Mononuclear cell (primary cell): ENCODE measurements around the gene CACNG6. TPM values are rescaled to one million over a fixed set of nuclear protein-coding genes. Genes with fewer than 3 reads are reported as not detected.
"Not testable (repeated sequence)": the region's sequence is repeated elsewhere in the genome, so short reads cannot be mapped to it uniquely, and the experiment has no call there.

ENCODE experiments used
- H3K27me3 ChIP-seq: 2 replicates; pipeline ENCODE4 v1.6.0; 2011; ENCODE audit warnings: low read length, control low read depth; ENCODE audit not compliant: insufficient read depth
- H3K4me1 ChIP-seq: 2 replicates; pipeline ENCODE4 v1.5.1; 2011; ENCODE audit warnings: mild to moderate bottlenecking, low read length, control low read depth; ENCODE audit not compliant: insufficient read depth
- H3K4me3 ChIP-seq: 2 replicates; pipeline ENCODE4 v1.5.1; 2011; ENCODE audit warnings: mild to moderate bottlenecking, low read length, moderate library complexity
- H3K9me3 ChIP-seq: 2 replicates; pipeline ENCODE4 v1.5.1; 2011; ENCODE audit warnings: low read depth, mild to moderate bottlenecking, control low read depth, low read length
- total RNA-seq: library from RNA; depleted of rRNA; stranded (reverse); fragments of >200 nt; gene quantifications from one replicate; pipeline ENCODE4 v1.2.3, GENCODE V29; 2012

CACNG6 gene
- total RNA-seq, 1 donor = not detected

- H3K4me3 ChIP-seq = no peak overlapping the region
- H3K9me3 ChIP-seq = no peaks in the 10 kb centered on the region
- peaks cover 4% of the 10 kb centered on the region for H3K4me1 ChIP-seq
- H3K27me3 ChIP-seq = peaks cover 2% of the 10 kb centered on the region
Measured at GRCh38 chr19:54035215-54036178, 44.1 kb downstream of the CACNG6 start.

GRCh38 chr19:54036542-54036941, 45.1 kb downstream of the CACNG6 start:
- not testable (repeated sequence) for H3K27me3 ChIP-seq, H3K9me3 ChIP-seq, H3K4me3 ChIP-seq, H3K4me1 ChIP-seq

- no peak overlapping the region for H3K4me3 ChIP-seq
- H3K9me3 ChIP-seq = no peaks in the 10 kb centered on the region
- no peaks in the 10 kb centered on the region for H3K4me1 ChIP-seq
- H3K27me3 ChIP-seq = no peaks in the 10 kb centered on the region
Measured at GRCh38 chr19:54040003-54040402, 48.6 kb downstream of the CACNG6 start.

GRCh38 chr19:54041969-54042606, 50.7 kb downstream of the CACNG6 start:
- Histone ChIP-seq H3K4me3 (no peak overlapping the region), H3K9me3 (no peaks in the 10 kb centered on the region), H3K4me1 (peaks cover 6% of the 10 kb centered on the region), H3K27me3 (no peaks in the 10 kb centered on the region)

GRCh38 chr19:54042989-54043388, 51.6 kb downstream of the CACNG6 start:
- no peaks in the 10 kb centered on the region for H3K27me3 ChIP-seq
- no peaks in the 10 kb centered on the region for H3K9me3 ChIP-seq
- H3K4me3 ChIP-seq = no peak overlapping the region
- peaks cover 15% of the 10 kb centered on the region for H3K4me1 ChIP-seq

GRCh38 chr19:54045771-54046170, 54.3 kb downstream of the CACNG6 start:
- H3K9me3 ChIP-seq = no peaks in the 10 kb centered on the region
- peaks cover 41% of the 10 kb centered on the region for H3K4me1 ChIP-seq
- no peaks in the 10 kb centered on the region for H3K27me3 ChIP-seq
- no peak overlapping the region for H3K4me3 ChIP-seq

GRCh38 chr19:54047616-54048015, 56.2 kb downstream of the CACNG6 start:
- Histone ChIP-seq H3K27me3 (no peaks in the 10 kb centered on the region), H3K9me3 (no peaks in the 10 kb centered on the region), H3K4me3 (no peak overlapping the region), H3K4me1 (peaks cover 41% of the 10 kb centered on the region)

Other genes with a start within 250 kb of the CACNG6 start
- gene NLRP12, start 167.3 kb upstream of the CACNG6 start, total RNA-seq = 6.9 TPM
- 51.9 TPM for gene MYADM, start 123.8 kb upstream of the CACNG6 start, total RNA-seq
- gene PRKCG, start 109.4 kb upstream of the CACNG6 start, total RNA-seq = 0.10 TPM
- gene CACNG7, start 82.4 kb upstream of the CACNG6 start, total RNA-seq = not detected
- gene CACNG8, start 28.7 kb upstream of the CACNG6 start, total RNA-seq = not detected
- gene VSTM1, start 72.3 kb downstream of the CACNG6 start, total RNA-seq = 12.4 TPM
- gene TARM1, start 89.7 kb downstream of the CACNG6 start, total RNA-seq = 0.21 TPM
- 8.7 TPM for gene OSCAR, start 109.2 kb downstream of the CACNG6 start, total RNA-seq
- 6.9 TPM for gene NDUFA3, start 111.2 kb downstream of the CACNG6 start, total RNA-seq
- gene TFPT, start 124.0 kb downstream of the CACNG6 start, total RNA-seq = 5.7 TPM
- 27.8 TPM for gene PRPF31, start 124.1 kb downstream of the CACNG6 start, total RNA-seq
- gene CNOT3, start 146.1 kb downstream of the CACNG6 start, total RNA-seq = 8.1 TPM
- 11.9 TPM for gene LENG1, start 168.1 kb downstream of the CACNG6 start, total RNA-seq
- 0.31 TPM for gene TMC4, start 181.5 kb downstream of the CACNG6 start, total RNA-seq
- gene MBOAT7, start 197.9 kb downstream of the CACNG6 start, total RNA-seq = 30.3 TPM
- 15.5 TPM for gene TSEN34, start 199.7 kb downstream of the CACNG6 start, total RNA-seq
- gene RPS9, start 209.2 kb downstream of the CACNG6 start, total RNA-seq = 2,589 TPM
- gene LILRB3, start 231.4 kb downstream of the CACNG6 start, total RNA-seq = 51.4 TPM